HG02938 (cell line): ENCODE data around the gene LYPD5.
A peak's percentile ranks its signal among the peaks of the same experiment; 100 is the strongest.

Experiments used
- ATAC-seq: cut with Tn5 transposase; IDR thresholded peaks from one replicate; pipeline ENCODE4 v1.9.1; 2021; ENCODE audit warnings: mild to moderate bottlenecking, moderate library complexity; ENCODE audit not compliant: unreplicated experiment

LYPD5 gene

GRCh38 chr19:43754503-43755255 is 47.6 kb downstream of the LYPD5 start, which contains the start of gene SMG9:
TSS of gene SMG9 (minus strand) at chr19:43754962. CDS start at chr19:43750741, 4,221 bp downstream.
- peak; percentile 54 for ATAC-seq

GRCh38 chr19:43754253-43754502 is 48.1 kb downstream of the LYPD5 start:
- ATAC-seq, result peak; percentile 42

GRCh38 chr19:43752287-43752875 is 49.9 kb downstream of the LYPD5 start:
- ATAC-seq, result no peak

- no peak for ATAC-seq
Observed at GRCh38 chr19:43751466-43752220, 50.6 kb downstream of the LYPD5 start.

GRCh38 chr19:43749898-43750297 is 52.3 kb downstream of the LYPD5 start:
- no peak for ATAC-seq

- ATAC-seq, result no peak
Observed at GRCh38 chr19:43749152-43749551, 53.1 kb downstream of the LYPD5 start.

GRCh38 chr19:43748685-43749084 is 53.6 kb downstream of the LYPD5 start:
- ATAC-seq, result no peak

GRCh38 chr19:43748205-43748594 is 54.0 kb downstream of the LYPD5 start:
- ATAC-seq, result no peak

GRCh38 chr19:43747557-43748204 is 54.6 kb downstream of the LYPD5 start:
- ATAC-seq, result no peak
